ENCODE measurements around the gene ANKRD35. TPM values are rescaled to one million over a fixed set of nuclear protein-coding genes. Genes with fewer than 3 reads are reported as not detected.

The ANKRD35 gene
- total and polyA plus RNA-seq, 2 of the 8 experiments (the other 6 are each of a cell fraction or from before 2014, with no cell fraction given): 1.6 to 3.0 TPM

DNA sequence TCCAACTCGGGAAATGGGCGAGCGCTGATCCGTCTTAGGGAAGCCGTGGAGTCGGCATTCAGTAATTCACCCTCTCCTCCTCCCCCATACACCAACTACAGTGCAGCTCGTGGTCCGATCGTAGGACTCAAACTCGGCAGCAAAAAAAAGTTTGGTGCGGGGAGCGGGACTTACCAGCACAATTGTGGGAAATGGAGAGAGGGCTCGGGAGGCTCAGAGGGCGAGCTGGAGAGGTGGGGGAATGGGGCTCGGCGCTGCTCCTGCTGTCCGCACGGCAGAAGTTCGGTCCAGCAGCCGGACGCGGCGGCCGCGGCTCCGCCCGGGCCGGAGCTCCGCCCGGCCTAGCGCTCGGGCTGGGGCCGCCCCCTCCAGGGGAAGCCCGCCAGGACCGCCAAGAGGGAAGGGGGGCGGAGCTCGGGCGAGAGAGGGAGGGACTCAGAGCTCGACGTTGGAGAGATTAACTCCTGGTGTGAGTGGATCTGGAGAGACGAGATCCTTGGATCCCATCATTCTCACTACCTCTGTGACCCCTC, 26.1 kb downstream of the ANKRD35 start:
- Histone ChIP-seq H2BK20ac (ENCODE audit: low read length) (no peak overlapping the region), H3K4me2 (ENCODE audit: insufficient read depth in 1 of 2, low read depth in 2 of 2, low read length in 2 of 2) (peak overlapping the region; percentile 63 to 77), H3K79me1 (ENCODE audit: low read depth, low read length) (peaks cover 5% of the 10 kb centered on the region; the same call in 1 of the 2 replicates), H2BK5ac (ENCODE audit: low read depth, low read length) (peak overlapping the region; percentile 90; the same call in 1 of the 2 replicates), H3K27me3 (replicated peaks in 1 of 4; ENCODE audit: control insufficient read depth in 3 of 4, extremely low read depth in 1 of 4, insufficient read depth in 3 of 4, low read length in 3 of 4) (no peaks in the 10 kb centered on the region), H2BK15ac (ENCODE audit: low read length) (peak overlapping the region; percentile 81; the same call in 1 of the 2 replicates), H3K4ac (replicated peaks; ENCODE audit: insufficient read length, low read depth, low read length) (no peak overlapping the region), H3K9me3 (ENCODE audit: insufficient read depth in 2 of 2, low read depth in 1 of 2, low read length in 1 of 2) (peaks cover 4 to 5% of the 10 kb centered on the region in 2 experiments; a peak in 2 of 4 replicates), H4K20me1 (replicated peaks in 1 of 2; ENCODE audit: control insufficient read depth in 1 of 2, insufficient read depth in 2 of 2, low read length in 2 of 2) (no peaks in the 10 kb centered on the region), H2BK120ac (replicated peaks; ENCODE audit: low read depth, low read length) (no peak overlapping the region), H4K5ac (ENCODE audit: insufficient read length, low read depth, low read length) (peak overlapping the region; percentile 90), H4K8ac (ENCODE audit: extremely low read depth, insufficient read depth, low read length) (peak overlapping the region; percentile 92), H4K91ac (replicated peaks; ENCODE audit: insufficient read length, low read length) (peak overlapping the region; percentile 62), H3K23me2 (ENCODE audit: low read depth, low read length) (peaks cover 7% of the 10 kb centered on the region), H3K9ac (replicated peaks in 1 of 4; ENCODE audit: extremely low read depth in 1 of 4, low read depth in 3 of 4, low read length in 3 of 4) (peak overlapping the region in 3 of 4 experiments; percentile 67 to 75 (median 73); a peak in 6 of 7 replicates), H3K36me3 (ENCODE audit: control insufficient read depth in 2 of 4, insufficient read depth in 4 of 4, low read length in 3 of 4) (peaks cover 10 to 22% (median 18%) of the 10 kb centered on the region in 4 experiments), H3K18ac (ENCODE audit: extremely low read depth, low read length) (peak overlapping the region; percentile 95), H2BK12ac (ENCODE audit: low read depth, low read length) (no peak overlapping the region), H3K14ac (ENCODE audit: insufficient read length) (no peak overlapping the region), H3K23ac (ENCODE audit: insufficient read length) (no peak overlapping the region), H2AK5ac (ENCODE audit: low read depth, low read length) (no peak overlapping the region), H3K27ac (ENCODE audit: low read depth, low read length) (peak overlapping the region; percentile 70), H3K79me2 (ENCODE audit: control insufficient read depth in 1 of 2, insufficient read depth in 2 of 2, low read length in 2 of 2) (peaks cover 0 to 11% of the 10 kb centered on the region in 2 experiments; a peak in 1 of 4 replicates), H3K4me1 (replicated peaks in 1 of 4; ENCODE audit: control insufficient read depth in 3 of 4, insufficient read depth in 4 of 4, low read length in 3 of 4) (peaks cover 0 to 5% (median 3%) of the 10 kb centered on the region in 4 experiments; a peak in 4 of 7 replicates), H3K4me3 (ENCODE audit: extremely low read depth in 1 of 4, insufficient read depth in 2 of 4, low read depth in 3 of 4, low read length in 4 of 4) (peak overlapping the region; percentile 63 to 95 (median 89)), H3K56ac (replicated peaks; ENCODE audit: insufficient read length, low read depth, low read length) (peak overlapping the region; percentile 52), H2AFZ (ENCODE audit: low read length) (peak overlapping the region; percentile 93)
- ChIA-PET CTCF (ENCODE audit: partially characterized antibody) (interaction anchor here (0.6 to 12.9 kb wide), 14 partner anchors 11 to 179 kb away, joined by 3 to 214 read pairs (median 4); partner anchors contain the start of gene NUDT17), POLR2A (ENCODE audit: partially characterized antibody) (interaction anchor here (1.0 to 8.1 kb wide), 22 partner anchors 8 to 192 kb away, joined by 3 to 95 read pairs (median 8); partner anchors contain the start of genes ANKRD35, NUDT17, PEX11B and POLR3C)
- peak; percentile 47 to 88 for DNase-seq (ENCODE audit: low read depth in 1 of 2, low spot score in 2 of 2)
- 0% methylated on average over 28 of the region's 41 CpGs; no CpG with 5 or more reads in 1 of the 2 experiments for WGBS, 2 experiments (ENCODE audit: extremely low coverage in 1 of 2, insufficient coverage in 1 of 2, insufficient read length in 1 of 2, insufficient replicate concordance in 2 of 2, low coverage in 1 of 2, low lambda C conversion rate in 2 of 2, missing lambda C conversion rate in 1 of 2)
- no peak for FAIRE-seq
- TF ChIP-seq ZNF274 (IDR thresholded peaks at IDR 0.05; ENCODE audit: borderline replicate concordance, extremely low read depth, low read length) (no peak), CHD1 (IDR thresholded peaks at IDR 0.05; ENCODE audit: low read depth, low read length) (no peak), CTBP2 (IDR thresholded peaks at IDR 0.05; ENCODE audit: borderline replicate concordance, insufficient read depth, insufficient read length, low read length) (no peak), SAP30 (IDR thresholded peaks at IDR 0.05; ENCODE audit: insufficient read depth, insufficient replicate concordance, low read length) (peak; percentile 4), POLR2A (IDR thresholded peaks at IDR 0.05; ENCODE audit: control extremely low read depth in 1 of 2, low read depth in 2 of 2, low read length in 2 of 2) (peak in 1 of 2 experiments; percentile 77; a peak in 2 of 3 replicates), RXRA (IDR thresholded peaks at IDR 0.05; ENCODE audit: insufficient read depth, low read depth, low read length) (no peak), RNF2 (IDR thresholded peaks at IDR 0.05; ENCODE audit: borderline replicate concordance, low read depth, low read length, missing control alignments, poor library complexity, severe bottlenecking) (no peak)
- TF ChIP-seq, protein P1, sequence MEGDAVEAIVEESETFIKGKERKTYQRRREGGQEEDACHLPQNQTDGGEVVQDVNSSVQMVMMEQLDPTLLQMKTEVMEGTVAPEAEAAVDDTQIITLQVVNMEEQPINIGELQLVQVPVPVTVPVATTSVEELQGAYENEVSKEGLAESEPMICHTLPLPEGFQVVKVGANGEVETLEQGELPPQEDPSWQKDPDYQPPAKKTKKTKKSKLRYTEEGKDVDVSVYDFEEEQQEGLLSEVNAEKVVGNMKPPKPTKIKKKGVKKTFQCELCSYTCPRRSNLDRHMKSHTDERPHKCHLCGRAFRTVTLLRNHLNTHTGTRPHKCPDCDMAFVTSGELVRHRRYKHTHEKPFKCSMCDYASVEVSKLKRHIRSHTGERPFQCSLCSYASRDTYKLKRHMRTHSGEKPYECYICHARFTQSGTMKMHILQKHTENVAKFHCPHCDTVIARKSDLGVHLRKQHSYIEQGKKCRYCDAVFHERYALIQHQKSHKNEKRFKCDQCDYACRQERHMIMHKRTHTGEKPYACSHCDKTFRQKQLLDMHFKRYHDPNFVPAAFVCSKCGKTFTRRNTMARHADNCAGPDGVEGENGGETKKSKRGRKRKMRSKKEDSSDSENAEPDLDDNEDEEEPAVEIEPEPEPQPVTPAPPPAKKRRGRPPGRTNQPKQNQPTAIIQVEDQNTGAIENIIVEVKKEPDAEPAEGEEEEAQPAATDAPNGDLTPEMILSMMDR (IDR thresholded peaks at IDR 0.05; ENCODE audit: control extremely low read depth in 1 of 3, insufficient read depth in 1 of 3, low read depth in 1 of 3, low read length in 3 of 3): peak in 1 of 3 experiments; percentile 16; a peak in 1 of 4 replicates

Data from H1 (cell line).